Forelimb muscle (tissue), 1 donor: ENCODE measurements around the gene SLC12A6. TPM values are rescaled to one million over a fixed set of nuclear protein-coding genes. Genes with fewer than 3 reads are reported as not detected.
"Not testable (repeated sequence)": the region's sequence is repeated elsewhere in the genome, so short reads cannot be mapped to it uniquely, and the experiment has no call there.

Experiments
- DNase-seq: peaks from one replicate; pipeline ENCODE4 v3.0.0-alpha.2; 2013; ENCODE audit warnings: low read depth
- polyA plus RNA-seq: library from polyadenylated mRNA; unstranded; fragments of 120-200 nt; gene quantifications from one replicate; pipeline ENCODE4 v1.2.1, GENCODE V29; 2013; ENCODE audit not compliant: insufficient read length

Gene SLC12A6
- polyA plus RNA-seq, 1 donor, result 19.1 TPM

DNA sequence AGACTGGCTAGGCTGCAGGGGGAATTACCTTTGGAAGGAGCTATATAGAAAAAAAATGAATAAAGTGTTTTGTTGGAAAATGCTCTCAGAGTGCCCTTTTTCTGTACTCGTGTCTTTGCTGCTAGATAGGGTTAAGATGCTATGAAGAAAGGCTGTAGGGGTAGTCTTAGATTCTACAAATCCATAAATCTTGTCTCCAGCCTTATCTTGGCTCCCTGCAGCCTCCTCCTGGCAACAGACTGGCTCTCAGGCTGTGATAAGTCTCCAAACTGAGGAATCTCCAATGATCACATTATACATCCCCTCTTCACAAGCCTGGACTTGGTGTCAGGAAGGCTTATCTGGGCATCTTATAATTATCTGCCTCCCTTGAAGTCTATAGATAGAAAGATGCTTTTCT is 20.1 kb upstream of the SLC12A6 start:
- DNase-seq, result no peak

- DNase-seq, result no peak
These were observed 17.7 kb upstream of the SLC12A6 start for GRCh38 chr15:34355241-34355640.

- no peak for DNase-seq
These were observed 16.7 kb upstream of the SLC12A6 start for GRCh38 chr15:34354286-34354685.

- no peak for DNase-seq
These were observed 16.0 kb upstream of the SLC12A6 start for GRCh38 chr15:34353627-34354026.

DNA sequence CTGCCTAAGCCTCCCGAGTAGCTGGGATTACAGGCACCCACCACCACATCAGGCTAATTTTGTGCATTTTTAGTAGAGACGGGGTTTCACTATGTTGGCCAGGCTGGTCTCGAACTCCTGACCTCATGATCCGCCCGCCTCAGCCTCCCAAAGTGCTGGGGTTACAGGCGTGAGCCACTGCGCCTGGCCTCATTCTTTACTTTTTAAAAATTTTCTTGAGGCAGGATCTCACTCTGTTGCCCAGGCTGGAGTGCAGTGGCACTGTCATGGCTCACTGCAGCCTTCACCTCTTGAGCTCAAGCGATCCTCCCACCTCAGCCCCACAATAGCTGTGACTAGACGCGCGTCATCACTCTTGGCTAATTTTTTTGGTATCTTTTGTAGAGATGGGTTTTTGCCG is 15.4 kb upstream of the SLC12A6 start:
- DNase-seq, result not testable (repeated sequence)

GRCh38 chr15:34349769-34350168 is 12.2 kb upstream of the SLC12A6 start:
- DNase-seq, result no peak

DNA sequence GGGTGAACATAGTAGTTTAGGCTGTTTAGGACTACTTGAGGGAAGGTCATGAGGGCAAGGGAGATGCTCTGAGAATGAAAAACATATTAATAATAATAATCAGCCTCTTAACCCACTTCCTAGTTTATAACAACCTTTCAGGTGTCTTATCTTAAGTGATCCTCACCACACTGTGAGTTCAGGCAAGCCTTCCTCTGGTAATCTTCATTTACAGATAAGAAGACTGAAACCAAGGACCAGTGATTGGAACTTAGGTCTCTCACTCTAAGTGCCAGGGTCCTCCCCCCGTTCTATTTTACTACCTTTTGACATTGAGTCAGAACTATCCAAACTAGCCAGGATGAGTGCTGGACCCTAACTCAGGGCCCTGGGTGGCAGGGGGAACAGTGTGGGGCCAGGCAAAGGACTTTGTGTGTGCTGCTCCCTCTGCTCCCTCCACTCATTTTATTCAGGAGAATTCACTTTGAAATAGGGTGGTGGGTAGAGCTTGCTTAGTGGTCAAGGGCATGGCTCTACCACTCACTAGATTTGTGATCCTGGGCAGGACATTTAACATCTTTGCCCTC is 11.2 kb upstream of the SLC12A6 start:
- DNase-seq, result no peak

DNA sequence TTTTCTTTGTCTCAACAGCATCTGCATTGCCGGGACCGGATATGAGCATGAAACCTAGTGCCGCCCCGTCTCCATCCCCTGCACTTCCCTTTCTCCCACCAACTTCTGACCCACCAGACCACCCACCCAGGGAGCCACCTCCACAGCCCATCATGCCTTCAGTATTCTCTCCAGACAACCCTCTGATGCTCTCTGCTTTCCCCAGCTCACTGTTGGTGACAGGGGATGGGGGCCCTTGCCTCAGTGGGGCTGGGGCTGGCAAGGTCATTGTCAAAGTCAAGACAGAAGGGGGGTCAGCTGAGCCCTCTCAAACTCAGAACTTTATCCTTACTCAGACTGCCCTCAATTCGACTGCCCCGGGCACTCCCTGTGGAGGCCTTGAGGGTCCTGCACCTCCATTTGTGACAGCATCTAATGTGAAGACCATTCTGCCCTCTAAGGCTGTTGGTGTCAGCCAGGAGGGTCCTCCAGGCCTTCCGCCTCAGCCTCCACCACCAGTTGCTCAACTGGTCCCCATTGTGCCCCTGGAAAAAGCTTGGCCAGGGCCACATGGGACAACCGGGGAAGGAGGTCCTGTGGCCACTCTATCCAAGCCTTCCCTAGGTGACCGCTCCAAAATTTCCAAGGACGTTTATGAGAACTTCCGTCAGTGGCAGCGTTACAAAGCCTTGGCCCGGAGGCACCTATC is 10.5 kb upstream of the SLC12A6 start:
- no peak for DNase-seq

GRCh38 chr15:34342737-34343575 is 5.4 kb upstream of the SLC12A6 start, which contains the start of the genes NOP10 and NUTM1:
TSS of gene NOP10 (minus strand) at chr15:34343136. CDS start at chr15:34343073, 63 bp downstream.
TSS of gene NUTM1 (plus strand) at chr15:34343315. CDS start at chr15:34343697, 382 bp downstream.
- peak; percentile 89 for DNase-seq

DNA sequence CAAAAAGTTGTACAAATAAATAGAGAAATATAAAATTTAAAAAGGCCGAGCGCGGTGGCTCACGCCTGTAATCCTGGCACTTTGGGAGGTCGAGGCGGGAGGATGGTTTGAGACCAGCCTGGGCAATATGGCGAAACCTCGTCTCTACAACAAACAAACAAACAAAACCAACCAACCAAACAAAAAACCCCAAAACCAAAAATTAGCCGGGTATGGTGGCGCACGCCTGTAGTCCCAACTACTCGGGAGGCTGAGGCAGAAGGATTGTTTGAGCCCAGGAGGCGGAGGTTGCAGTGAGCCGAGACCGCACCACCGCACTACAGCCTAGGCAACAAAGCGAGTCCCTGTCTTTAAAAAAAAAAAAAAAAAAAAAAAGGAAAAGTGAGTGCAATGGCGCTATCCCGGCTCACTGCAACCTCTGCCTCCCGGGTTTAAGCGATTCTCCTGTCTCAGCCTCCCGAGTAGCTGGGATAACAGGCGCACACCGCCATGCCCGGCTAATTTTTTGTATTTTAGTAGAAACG is 4.7 kb upstream of the SLC12A6 start:
- not testable (repeated sequence) for DNase-seq

DNA sequence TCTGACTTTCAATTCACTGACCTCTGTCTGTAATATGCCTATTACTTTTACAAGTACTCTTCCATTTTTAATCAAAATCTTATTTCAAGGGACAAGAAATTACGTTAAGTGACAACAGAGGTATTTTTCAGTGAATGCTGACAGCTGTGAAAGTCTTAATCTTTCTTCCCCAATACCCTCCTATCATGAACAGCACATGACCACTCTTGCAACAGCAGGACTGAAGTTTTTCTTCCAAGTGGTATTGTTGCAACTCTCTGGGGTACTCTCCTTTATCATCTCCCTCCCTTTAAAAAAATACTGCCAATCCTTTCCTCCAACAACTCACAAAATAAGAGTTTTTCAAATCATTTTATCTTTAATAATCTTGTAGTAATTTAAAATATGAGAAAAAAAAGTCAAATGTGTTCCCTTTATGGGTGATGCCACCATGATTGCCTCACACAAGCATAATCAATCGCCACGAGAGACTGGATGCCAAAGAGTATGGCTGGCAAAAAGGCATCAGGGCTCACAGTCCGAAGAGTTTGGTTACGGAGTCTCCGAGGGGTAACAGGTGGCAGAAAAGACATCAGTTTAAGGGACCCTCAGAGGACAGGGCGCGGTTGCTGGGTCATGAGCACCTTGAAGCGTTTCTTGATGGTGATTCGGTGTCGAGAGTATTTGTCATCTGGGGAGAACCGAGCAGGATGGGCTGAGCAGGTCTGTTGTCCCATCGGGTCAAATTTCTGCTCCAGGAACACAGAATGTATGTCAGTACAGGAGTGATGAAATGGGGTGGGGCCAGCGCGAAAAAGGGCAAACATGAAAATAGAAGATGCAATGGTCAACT is 4.0 kb upstream of the SLC12A6 start:
- no peak for DNase-seq

DNA sequence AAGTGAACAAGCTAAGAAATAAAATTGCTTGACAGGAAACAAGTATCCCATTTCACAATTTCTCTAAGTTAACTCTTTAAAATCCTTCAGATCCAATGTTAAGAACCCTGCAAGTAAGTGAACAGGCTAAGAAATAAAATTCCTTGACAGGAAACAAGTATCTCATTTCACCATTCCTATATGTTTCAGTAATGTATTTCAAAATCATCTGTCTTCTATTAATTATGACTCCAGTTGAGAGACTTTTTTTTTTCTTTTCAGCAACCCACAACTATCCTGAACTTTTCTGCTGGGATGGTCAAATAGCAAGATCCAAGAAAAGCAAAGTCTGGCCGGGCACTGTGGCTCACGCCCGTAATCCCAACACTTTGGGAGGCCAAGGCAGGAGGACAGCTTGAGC is 2.4 kb upstream of the SLC12A6 start:
- no peak for DNase-seq

GRCh38 chr15:34338347-34338746 is 766 bp upstream of the SLC12A6 start:
- no peak for DNase-seq

GRCh38 chr15:34336991-34337556 is 507 bp downstream of the SLC12A6 start:
- DNase-seq, result no peak

GRCh38 chr15:34336231-34336990 is 1.2 kb downstream of the SLC12A6 start:
- DNase-seq, result no peak

- no peak for DNase-seq
These were observed 2.2 kb downstream of the SLC12A6 start for GRCh38 chr15:34335176-34336032.

DNA sequence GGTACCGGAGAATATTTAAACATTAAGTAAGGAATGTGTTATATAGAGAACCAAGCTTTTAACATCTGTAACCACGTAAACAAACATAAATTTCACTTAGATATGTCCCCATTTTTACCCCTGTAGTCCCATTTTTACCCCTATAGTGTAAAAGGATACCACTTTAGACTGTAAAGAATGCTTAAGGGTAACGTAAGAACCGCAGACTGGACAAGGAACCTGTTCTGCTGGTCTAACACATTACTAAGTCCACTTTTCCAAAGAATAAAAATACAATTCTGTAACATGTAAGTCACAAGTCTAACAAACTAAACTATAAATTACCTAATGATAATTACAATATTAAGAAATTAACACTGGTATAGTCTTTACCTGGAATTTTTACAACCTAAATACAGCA is 2.9 kb downstream of the SLC12A6 start:
- DNase-seq, result no peak

- DNase-seq, result no peak
These were observed 4.9 kb downstream of the SLC12A6 start for GRCh38 chr15:34332553-34333120.

GRCh38 chr15:34331809-34332208 is 5.8 kb downstream of the SLC12A6 start:
- no peak for DNase-seq
